GM12892 (cell line): ENCODE data around the gene IPO11.

ENCODE experiments used
- DNase-seq: peaks from one replicate; pipeline ENCODE4 v3.0.0; 2011; ENCODE audit not compliant: insufficient read length
- FAIRE-seq: peaks from 2 replicates; lab custom pipeline; 2011; peaks lifted over from hg19 to GRCh38; lab: Jason Lieb, UNC
- POLR2A ChIP-seq: IDR thresholded peaks from 2 replicates; pipeline ENCODE4 v1.6.1; 2011; ENCODE audit warnings: low read depth, low read length, control low read depth
- POLR2AphosphoS5 ChIP-seq: IDR thresholded peaks from 2 replicates; pipeline ENCODE4 v1.6.1; 2011; ENCODE audit warnings: low read depth, low read length, control low read depth
- TAF1 ChIP-seq: IDR thresholded peaks from 2 replicates; pipeline ENCODE4 v1.6.1; 2011; ENCODE audit warnings: low read depth, mild to moderate bottlenecking, control low read depth, low read length, borderline replicate concordance

Gene IPO11

GRCh38 chr5:62534461-62535236 is 122.1 kb downstream of the IPO11 start:
- no peak for TF ChIP-seq POLR2AphosphoS5
- no peak for TF ChIP-seq TAF1
- TF ChIP-seq POLR2A: no peak
- DNase-seq: no peak
- FAIRE-seq: no peak

DNA sequence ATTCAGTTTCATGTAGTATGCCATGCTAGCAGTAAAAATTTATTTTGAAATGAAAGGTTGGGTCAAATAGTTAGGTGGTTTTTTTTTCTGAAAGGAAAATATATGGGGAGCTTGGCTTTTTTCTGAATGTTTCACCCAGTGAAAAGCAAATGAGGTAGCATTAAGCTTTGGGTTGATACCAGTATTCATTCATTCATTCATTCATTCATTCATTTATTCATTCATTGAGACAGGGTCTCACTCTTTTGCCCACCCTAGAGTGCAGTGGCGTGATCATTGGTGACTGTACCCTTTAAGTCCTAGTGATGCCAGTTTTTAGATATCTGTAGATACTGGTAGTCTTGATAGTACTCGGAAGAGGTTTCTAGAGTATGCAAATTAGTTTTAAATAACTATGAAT is 123.7 kb downstream of the IPO11 start:
- FAIRE-seq (no peak), DNase-seq (no peak)
- TF ChIP-seq TAF1: no peak
- TF ChIP-seq POLR2A: no peak
- no peak for TF ChIP-seq POLR2AphosphoS5

DNA sequence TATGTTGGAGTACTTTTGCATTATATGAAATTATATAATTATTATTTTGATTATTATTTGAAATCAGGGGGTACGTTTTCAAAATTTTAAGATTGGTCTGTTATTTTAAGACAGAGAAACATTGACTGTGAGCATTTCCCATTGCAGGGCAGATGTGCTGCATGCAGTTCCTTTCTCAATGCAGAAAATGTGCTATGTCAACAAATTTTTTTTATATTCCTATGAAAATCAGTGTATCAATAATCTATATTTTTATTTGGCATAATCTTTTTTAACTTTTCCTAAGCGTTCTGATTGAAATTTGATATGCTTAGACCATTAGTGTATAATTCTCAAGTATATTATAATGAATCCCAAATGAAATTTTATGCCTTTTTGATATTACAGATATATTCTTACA is 124.2 kb downstream of the IPO11 start:
- FAIRE-seq (no peak), DNase-seq (no peak)
- TF ChIP-seq POLR2AphosphoS5 (no peak), POLR2A (no peak), TAF1 (no peak)

GRCh38 chr5:62538017-62538942 is 125.7 kb downstream of the IPO11 start:
- DNase-seq (no peak), FAIRE-seq (no peak)
- TF ChIP-seq POLR2AphosphoS5 (no peak), TAF1 (no peak), POLR2A (no peak)

DNA sequence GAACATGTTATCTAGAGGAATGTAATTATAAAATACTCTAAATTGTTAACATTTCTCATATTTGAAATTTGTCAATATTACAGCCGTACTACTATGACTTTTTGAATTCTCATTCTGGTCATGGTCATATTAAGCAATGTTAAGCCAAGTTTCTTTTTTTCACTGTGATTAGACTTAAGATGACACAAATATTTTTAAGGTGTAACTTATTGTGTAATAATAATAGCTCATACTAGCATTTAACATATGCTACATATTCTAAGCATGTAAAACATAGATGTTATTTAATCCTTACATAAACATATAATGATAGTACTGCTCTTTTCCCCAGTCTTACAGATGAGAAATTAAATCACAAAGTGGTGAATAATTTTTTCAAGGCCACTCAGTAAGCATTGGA is 130.2 kb downstream of the IPO11 start:
- no peak for FAIRE-seq
- DNase-seq: no peak
- TF ChIP-seq TAF1 (no peak), POLR2A (no peak), POLR2AphosphoS5 (no peak)

DNA sequence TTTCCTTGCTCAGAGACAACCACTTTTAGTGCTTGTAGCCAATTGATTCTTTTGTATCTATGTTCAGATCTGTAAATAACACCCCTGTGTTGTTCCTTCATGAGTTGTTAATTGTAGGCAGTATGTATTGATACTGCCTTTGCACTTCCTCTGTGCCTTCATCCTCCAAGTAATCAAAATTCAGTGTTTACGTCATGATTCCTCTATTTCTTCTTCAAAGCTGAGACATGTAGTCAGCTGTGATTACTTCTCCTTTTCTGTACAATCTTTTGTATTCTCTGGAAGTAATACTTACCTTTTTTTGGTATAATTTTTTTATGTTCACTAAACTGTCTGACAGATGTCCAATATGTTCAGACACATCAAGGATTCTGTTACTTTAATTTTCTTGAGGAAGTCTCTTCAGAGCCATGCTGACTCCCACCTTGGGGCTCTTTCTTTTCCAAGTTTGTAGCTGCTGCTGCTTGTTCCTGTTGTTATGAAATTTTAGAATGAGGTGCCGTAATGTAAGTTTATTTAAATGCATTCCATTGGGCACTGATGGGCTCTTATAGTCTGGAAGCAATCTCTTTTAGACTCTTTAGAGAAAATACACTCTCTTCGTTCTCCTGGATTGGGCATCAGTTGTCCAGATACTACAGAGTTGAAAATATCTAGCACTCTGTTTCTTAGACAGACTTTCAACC is 135.5 kb downstream of the IPO11 start:
- FAIRE-seq (no peak), DNase-seq (no peak)
- TF ChIP-seq TAF1: no peak
- no peak for TF ChIP-seq POLR2A
- TF ChIP-seq POLR2AphosphoS5: no peak

DNA sequence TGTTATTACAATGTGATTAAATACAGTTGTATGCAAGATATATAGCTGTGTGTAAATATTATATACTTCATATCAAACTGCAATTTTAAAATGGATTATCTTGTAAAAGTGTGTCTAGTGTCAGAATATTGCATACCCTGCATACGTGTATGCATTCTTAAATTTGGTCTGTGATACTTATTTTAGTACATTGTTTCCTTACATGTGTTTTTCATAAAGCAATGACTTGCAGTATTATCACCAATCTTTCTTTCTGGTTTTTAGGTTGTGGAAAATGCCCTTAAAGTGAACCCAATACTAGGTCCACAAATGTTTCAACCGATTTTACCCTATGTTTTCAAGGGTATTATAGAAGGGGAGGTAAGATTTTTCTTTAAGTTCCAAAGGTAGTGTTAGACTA is 137.5 kb downstream of the IPO11 start:
- DNase-seq (no peak), FAIRE-seq (no peak)
- no peak for TF ChIP-seq POLR2A
- TF ChIP-seq POLR2AphosphoS5: no peak
- no peak for TF ChIP-seq TAF1

DNA sequence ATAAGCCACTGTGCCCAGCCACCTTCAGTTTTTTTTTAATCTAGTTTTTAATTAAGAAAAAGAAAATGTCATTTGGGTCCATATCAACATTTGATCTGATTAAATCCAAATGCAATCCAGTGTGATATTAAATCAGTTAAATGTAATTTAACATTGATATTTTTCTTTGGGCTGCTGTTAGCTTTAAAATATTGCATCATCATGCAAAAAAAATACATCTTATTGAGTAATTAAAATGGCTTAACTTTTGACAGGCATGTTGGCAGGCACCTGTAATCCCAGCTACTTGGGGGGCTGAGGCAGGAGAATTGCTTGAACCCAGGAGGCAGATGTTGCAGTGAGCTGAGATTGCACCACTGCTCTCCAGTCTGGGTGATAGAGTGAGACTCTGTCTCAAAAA is 143.4 kb downstream of the IPO11 start:
- no peak for FAIRE-seq
- no peak for DNase-seq
- TF ChIP-seq POLR2A (no peak), TAF1 (no peak), POLR2AphosphoS5 (no peak)

- TF ChIP-seq POLR2AphosphoS5: no peak
- TF ChIP-seq POLR2A: no peak
- TF ChIP-seq TAF1: no peak
- no peak for DNase-seq
- no peak for FAIRE-seq
Measured at GRCh38 chr5:62558941-62559340, 146.4 kb downstream of the IPO11 start.

GRCh38 chr5:62560786-62561185 is 148.2 kb downstream of the IPO11 start:
- TF ChIP-seq TAF1 (no peak), POLR2A (no peak), POLR2AphosphoS5 (no peak)

DNA sequence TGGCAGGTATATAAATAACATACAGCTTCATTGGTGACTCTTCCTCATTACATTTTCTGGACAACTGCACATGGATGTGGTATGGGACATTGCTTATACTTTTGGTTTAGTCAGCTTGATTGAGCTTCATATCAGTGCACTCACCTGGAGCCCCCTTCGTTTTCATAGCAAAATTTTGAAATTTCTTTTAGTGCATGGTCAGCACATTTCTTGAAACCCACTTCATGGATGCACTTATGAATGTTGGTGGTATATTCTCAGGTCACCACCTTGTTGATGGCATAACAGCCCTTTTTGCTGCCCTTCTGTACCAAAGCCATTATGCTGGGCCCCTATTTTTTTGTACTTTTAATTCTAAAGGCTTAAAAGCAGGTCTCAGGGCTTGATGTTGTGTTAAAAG is 149.3 kb downstream of the IPO11 start:
- TF ChIP-seq TAF1 (no peak), POLR2A (no peak), POLR2AphosphoS5 (no peak)
- FAIRE-seq (no peak), DNase-seq (no peak)

More at GRCh38 chr5:62560786-62561185, 148.2 kb downstream of the IPO11 start:
- DNase-seq (no peak), FAIRE-seq (no peak)
